Mucosa of gallbladder (tissue), 1 donor: ENCODE results near the gene DDX52. TPM values are rescaled to one million over a fixed set of nuclear protein-coding genes. Genes with fewer than 3 reads are reported as not detected.
A peak's percentile ranks its signal among the peaks of the same experiment; 100 is the strongest.
"Not testable (repeated sequence)": the region's sequence is repeated elsewhere in the genome, so short reads cannot be mapped to it uniquely, and the experiment has no call there.

Source experiments
- DNase-seq: peaks from one replicate; pipeline ENCODE4 v3.0.0-alpha.2; 2020; ENCODE audit warnings: low spot score
- total RNA-seq: library from RNA; stranded (reverse); gene quantifications from one replicate; pipeline ENCODE4 v1.2.1, GENCODE V29; 2021
- donor health status: DM: no; HTN: no; CAD: no.

Gene DDX52
- total RNA-seq, 1 donor from 2014 or later, result 21.7 TPM

- DNase-seq, result peak; percentile 26
These were observed 7.3 kb upstream of the DDX52 start for GRCh38 chr17:37650419-37651003.

DNA sequence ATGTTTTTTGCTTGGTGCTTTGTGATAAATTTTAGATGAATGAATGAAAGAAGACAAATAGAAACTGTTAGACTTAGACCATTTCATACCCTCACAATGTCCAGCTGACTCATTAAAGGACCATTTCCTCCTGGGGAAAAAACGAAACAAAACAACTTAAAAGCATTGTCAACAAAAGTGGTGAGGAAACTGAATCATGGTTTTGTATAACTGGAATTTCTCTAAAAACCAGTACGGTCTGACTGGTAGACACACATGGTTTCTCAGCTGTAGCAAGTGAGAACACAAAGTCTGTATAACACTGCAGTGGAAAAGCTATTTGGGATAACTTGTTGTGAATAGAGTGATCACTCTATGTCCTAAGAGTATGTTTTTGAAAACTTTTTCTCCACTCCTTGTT lies 5.3 kb upstream of the DDX52 start:
- no peak for DNase-seq

DNA sequence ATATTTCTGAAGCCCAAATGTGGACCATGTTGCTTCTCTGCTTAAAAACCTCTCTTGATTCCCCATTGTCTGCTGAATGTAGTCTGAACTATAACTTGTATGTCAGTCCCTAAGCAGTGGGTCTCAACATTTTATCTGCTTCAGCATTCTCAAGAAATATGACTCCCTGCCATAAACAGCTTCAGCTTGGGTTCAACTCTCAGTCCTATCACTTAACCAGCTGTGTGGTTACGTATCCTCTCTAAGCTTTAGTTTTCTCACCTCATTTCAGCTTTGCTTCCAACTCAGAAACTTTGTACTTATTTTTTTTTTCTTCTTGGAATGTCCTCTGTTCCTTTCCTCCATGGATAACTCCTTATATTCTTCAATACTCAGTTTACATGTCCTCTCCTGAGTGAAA lies 4.6 kb upstream of the DDX52 start:
- no peak for DNase-seq

DNA sequence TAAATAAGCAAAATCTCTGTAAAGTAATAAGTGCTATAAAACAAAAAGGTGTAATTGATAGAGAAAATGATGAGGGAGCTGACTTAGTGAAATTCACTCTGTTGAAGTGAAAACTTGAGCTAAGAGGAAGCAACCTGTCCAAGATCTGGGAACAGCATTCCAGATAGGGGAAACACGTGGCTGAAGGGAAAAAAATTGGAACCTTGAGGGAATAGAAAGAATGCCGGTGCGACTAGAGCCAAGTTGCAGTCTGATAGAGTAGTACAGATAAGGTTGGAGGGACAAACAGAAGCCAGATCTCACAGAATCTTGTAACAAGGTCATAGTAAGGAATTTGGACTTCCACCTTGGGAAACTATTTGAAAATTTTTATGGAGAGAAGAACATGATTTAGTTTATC lies 623 bp upstream of the DDX52 start:
- DNase-seq, result peak; percentile 11

DNA sequence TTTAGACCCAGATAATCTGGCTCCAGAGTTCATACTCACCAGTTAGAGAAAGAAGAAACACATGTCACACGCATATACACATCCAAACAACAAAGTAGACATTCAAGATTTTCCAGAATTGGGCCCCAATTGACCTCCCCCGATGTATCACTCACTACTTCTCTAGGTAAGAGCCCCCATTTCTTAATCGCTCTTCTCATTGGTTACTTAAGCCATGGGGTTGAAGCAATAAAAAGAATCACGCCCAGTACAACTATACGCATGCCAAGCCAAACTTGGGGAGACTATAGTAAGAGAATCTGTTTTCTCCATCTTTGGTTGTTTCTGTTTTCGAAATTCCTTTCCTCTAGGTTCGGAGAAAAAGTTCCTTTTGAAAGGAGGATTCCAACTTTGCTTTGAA lies 565 bp downstream of the DDX52 start:
- DNase-seq, result no peak

- DNase-seq, result no peak
These were observed 3.2 kb downstream of the DDX52 start for GRCh38 chr17:37640015-37640414.

DNA sequence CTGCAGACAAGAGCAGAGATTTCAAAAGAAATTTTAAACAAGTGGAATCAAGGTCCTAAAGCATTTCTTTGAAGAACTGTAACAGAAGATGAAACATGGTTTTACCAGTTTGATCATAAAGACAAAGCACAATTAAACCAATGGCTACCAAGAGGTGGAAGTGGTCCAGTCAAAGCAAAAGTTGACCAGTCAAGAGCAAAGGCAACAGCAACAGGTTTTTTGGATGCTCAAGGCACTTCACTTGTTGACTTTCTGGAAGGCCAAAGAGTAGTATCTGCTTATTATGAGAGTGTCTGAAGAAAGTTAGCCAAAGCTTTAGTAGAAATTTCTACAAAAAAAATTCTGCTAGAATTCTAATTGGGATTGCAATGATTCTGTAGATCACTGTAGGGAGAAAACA lies 5.3 kb downstream of the DDX52 start:
- no peak for DNase-seq

DNA sequence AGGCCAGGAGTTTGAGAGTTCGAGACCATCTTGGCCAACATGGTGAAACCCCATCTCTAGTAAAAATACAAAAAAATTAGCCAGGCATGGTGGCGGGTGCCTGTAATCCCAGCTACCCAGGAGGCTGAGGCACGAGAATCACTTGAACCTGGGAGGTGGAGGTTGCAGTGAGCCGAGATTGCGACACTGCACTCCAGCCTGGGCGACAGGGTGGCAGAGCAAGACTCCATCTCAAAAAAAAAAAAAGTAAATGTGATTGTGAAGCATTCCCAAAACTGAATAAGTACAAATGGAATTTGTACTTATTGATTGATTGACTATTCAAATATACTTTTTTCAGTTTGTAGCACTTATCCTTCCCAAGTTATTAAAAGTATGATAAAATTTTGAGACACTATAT lies 26.8 kb downstream of the DDX52 start:
- DNase-seq, result not testable (repeated sequence)

GRCh38 chr17:37614823-37615222 lies 28.4 kb downstream of the DDX52 start:
- no peak for DNase-seq

DNA sequence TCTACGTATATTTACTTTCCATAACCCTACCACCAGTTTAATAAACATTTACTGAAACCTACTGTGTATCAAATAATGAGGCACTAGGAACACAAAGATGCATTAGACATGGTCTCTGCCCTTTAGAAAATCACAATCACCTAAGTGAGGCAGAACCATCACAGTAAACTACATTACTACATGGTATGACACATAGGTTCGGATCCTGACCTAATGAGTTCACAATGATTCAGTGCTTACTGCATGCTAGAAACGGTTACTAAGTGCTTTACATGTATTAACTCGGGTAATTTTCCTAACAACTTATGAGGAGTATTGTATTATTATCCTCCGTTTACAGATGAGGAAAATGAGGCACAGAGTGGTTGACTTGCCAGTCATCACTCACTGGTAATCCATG lies 28.9 kb downstream of the DDX52 start:
- DNase-seq, result no peak

DNA sequence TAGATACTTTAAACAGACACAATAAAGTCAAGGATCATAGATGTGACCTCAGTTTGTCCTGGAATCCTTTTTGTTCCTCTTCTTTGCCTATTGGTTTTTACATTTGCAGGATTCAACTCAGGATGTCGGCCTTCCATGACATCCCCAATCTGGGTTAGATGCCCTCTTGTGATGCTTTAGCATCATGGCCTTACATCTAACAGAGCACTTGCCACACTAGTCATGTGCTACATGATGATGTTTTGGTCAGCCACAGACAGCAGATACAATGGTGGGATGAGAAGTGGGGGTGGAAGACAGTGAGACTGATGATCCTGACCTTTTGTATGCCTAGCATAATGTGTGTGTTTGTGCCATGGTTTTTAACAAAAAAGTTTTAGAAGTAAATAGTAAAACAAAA lies 32.3 kb downstream of the DDX52 start:
- no peak for DNase-seq

DNA sequence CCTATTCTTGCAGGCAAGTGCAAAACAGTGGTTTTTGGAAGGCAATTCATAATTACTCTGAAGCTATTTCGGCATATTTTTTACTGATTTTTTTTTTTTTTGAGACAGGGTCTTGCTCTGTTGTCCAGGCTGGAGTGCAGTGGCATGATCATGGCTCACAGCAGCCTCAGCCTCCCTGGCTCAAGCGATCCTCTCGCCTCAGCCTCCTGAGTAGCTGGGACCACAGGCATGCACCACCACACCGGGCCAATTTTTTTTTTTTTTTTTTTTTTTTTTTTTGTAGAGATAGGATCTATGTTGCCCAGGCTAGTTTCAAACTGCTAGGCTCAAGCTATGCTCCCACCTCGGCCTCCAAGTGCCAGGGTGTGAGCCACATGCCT lies 33.2 kb downstream of the DDX52 start:
- not testable (repeated sequence) for DNase-seq

- peak; percentile 95 for DNase-seq
These were observed 33.8 kb downstream of the DDX52 start, which contains the start of gene SYNRG for GRCh38 chr17:37609170-37610040. Gene SYNRG, minus strand, starts transcription at chr17:37609418. Its CDS starts 63 bp downstream, at chr17:37609355.

- no peak for DNase-seq
These were observed 34.7 kb downstream of the DDX52 start for GRCh38 chr17:37608351-37609169.

DNA sequence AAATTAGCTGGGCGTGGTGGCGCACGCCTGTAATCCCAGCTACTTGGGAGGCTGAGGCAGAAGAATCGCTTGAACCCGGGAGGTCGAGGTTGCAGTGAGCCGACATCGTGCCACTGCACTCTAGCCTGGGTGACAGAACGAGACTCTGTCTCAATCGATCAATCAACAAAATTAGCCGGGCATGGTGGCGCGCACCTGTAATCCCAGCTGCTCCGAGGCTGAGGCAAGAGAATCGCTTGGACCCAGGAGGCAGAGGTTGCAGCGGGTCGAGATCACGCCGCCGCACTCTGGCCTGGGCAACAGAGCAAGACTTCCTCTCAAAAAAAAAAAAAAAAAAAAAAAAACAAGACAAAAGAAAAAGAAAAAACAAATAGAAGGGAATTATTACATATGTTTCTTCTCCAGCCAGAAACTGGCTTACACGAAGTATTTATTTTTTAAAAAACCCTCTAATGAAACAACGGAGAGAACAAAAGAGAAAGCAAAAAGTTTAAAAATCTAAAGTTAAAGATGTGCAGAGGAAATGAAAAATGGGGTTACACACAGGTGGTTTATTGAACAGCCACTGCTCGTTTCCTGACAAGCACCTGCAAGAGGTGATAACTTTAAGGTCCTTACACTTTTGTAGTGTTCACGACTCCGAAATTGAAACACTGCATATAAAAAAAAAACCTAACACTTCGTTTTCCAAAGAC lies 35.5 kb downstream of the DDX52 start:
- DNase-seq, result no peak

DNA sequence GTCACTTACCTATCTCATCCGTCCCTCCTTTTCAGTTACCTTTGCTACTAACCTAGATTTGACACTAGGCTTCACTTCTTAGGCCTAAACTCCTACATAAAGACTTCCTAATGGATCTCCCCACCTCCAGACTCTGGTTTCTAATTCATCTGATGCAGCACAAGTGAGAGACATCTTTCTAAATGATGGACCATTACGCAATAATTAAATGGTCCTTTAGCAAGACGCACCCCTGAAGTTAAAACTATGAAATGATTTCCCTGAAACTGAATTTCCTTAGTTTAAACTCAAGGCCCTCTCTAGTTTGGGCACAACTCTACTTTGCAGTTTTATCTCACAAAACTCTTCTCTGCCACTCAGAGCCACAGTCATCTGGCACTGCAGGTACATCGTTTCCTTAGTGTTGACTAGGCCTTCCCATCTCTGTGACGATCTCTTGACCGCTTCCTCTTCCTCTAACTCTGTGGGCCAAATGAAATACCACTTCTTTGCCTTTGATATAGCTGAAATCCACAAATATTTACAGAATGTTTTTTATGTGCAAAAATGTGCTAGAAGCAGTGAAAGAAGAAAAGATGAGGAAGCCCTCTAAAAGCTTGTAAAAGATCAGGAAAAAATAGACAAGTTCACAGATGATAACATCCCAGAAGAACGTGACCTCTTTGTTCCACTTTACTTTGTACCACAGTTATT lies 37.3 kb downstream of the DDX52 start:
- DNase-seq, result peak; percentile 12

DNA sequence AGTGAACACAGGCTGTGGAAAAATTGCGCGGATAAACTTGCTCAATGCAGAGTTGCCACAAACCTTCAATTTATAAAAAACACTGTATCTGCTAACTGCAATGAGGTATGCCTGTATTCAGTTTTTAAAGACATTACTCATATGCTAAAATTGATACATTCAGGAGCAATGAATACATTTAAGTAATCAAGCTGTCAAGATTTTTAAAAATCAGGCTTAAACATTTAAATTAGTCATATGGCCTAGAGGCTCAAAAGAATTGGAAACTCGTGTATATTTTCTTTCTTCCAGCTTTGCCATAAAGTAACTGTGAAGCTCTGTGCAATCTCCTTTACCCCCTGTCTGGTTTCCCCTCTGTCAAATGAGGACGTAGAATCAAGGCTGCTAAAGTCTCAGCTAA lies 38.2 kb downstream of the DDX52 start:
- no peak for DNase-seq

DNA sequence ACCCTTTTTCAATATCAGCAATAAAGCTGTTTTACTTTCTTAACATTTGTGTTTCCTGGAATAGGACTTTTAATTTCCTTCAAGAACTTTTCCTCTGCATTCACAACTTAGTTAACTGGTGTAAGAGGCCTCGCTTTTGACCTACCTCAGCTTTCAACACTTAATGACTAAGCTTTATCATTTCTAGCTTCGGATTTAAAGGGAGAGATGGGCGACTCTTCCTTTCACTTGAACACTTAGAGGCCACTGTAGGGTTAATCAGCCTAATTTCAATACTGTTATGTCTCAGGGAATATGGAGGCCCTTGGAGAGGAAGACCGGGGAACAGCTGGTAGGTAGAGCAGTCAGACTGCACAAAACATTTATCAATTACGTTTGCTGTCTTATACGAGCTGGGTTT lies 38.7 kb downstream of the DDX52 start:
- DNase-seq, result no peak

DNA sequence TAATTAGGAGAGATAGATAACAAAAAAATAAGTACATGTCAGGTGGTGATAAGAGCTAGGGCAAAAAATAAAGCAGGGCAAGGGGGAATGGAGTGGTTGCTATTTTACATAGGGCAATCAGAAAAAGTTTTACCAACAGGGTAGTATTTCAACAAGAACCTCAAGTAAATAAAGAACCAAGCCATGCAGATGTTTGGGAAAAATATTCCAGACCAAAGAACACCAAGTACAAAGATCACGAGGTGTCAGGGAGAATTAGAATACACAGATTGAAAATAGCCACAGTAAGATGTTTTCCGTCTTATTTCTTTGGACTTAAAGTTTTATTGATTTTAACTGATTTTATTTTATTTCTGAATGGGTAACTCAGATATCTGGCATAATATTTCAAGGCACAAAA lies 45.1 kb downstream of the DDX52 start:
- DNase-seq, result no peak

GRCh38 chr17:37592291-37592690 lies 51.0 kb downstream of the DDX52 start:
- no peak for DNase-seq

GRCh38 chr17:37585066-37585465 lies 58.2 kb downstream of the DDX52 start:
- no peak for DNase-seq
